ENCODE results near the gene MAP3K5.
A peak's percentile ranks its signal among the peaks of the same experiment; 100 is the strongest.
"Not testable (repeated sequence)": the region's sequence is repeated elsewhere in the genome, so short reads cannot be mapped to it uniquely, and the experiment has no call there.

MAP3K5 gene

GRCh38 chr6:136792410-136793262 lies at the start of gene MAP3K5:
MAP3K5 (minus strand) TSS chr6:136792477; CDS start chr6:136792157, 320 bp downstream.
- H3K27ac Mint-ChIP-seq, result peak within 1 kb of the TSS; percentile 94
- H3K36me3 Mint-ChIP-seq (ENCODE audit: low read depth), result no peaks in the 10 kb centered on the region
- peak within 1 kb of the TSS; percentile 92 for H3K4me3 Mint-ChIP-seq
- H3K27me3 Mint-ChIP-seq, result no peaks in the 10 kb centered on the region
- H3K9me3 Mint-ChIP-seq, result no peaks in the 10 kb centered on the region
- H3K4me1 Mint-ChIP-seq (ENCODE audit: low read depth), result peaks cover 41% of the 10 kb centered on the region

GRCh38 chr6:136840276-136841001 lies 48.2 kb upstream of the MAP3K5 start:
- Mint-ChIP-seq H3K27me3 (no peaks in the 10 kb centered on the region), H3K4me3 (no peak overlapping the region), H3K4me1 (ENCODE audit: low read depth) (no peaks in the 10 kb centered on the region), H3K27ac (no peak overlapping the region), H3K36me3 (ENCODE audit: low read depth) (no peaks in the 10 kb centered on the region), H3K9me3 (no peaks in the 10 kb centered on the region)

- no peak overlapping the region for H3K27ac Mint-ChIP-seq
- H3K9me3 Mint-ChIP-seq, result peaks cover 15% of the 10 kb centered on the region
- H3K27me3 Mint-ChIP-seq, result no peaks in the 10 kb centered on the region
- H3K4me1 Mint-ChIP-seq (ENCODE audit: low read depth), result no peaks in the 10 kb centered on the region
- peaks cover 62% of the 10 kb centered on the region for H3K36me3 Mint-ChIP-seq (ENCODE audit: low read depth)
- no peak overlapping the region for H3K4me3 Mint-ChIP-seq
Observed at GRCh38 chr6:136831873-136832562, 39.7 kb upstream of the MAP3K5 start.

- peaks cover 8% of the 10 kb centered on the region for H3K9me3 Mint-ChIP-seq
- H3K4me1 Mint-ChIP-seq (ENCODE audit: low read depth), result peaks cover 18% of the 10 kb centered on the region
- no peak overlapping the region for H3K27ac Mint-ChIP-seq
- H3K27me3 Mint-ChIP-seq, result no peaks in the 10 kb centered on the region
- peaks cover 53% of the 10 kb centered on the region for H3K36me3 Mint-ChIP-seq (ENCODE audit: low read depth)
- no peak overlapping the region for H3K4me3 Mint-ChIP-seq
Observed at GRCh38 chr6:136826216-136826615, 33.9 kb upstream of the MAP3K5 start.

- Mint-ChIP-seq H3K27ac (peak overlapping the region; percentile 96), H3K9me3 (no peaks in the 10 kb centered on the region), H3K4me3 (peak overlapping the region; percentile 91), H3K36me3 (ENCODE audit: low read depth) (peaks cover 27% of the 10 kb centered on the region), H3K27me3 (no peaks in the 10 kb centered on the region), H3K4me1 (ENCODE audit: low read depth) (peaks cover 18% of the 10 kb centered on the region)
Observed at GRCh38 chr6:136823128-136823660, 30.9 kb upstream of the MAP3K5 start.

GRCh38 chr6:136822376-136823127 lies 30.3 kb upstream of the MAP3K5 start, which contains the start of gene PEX7:
PEX7 (plus strand) TSS chr6:136822592; CDS start chr6:136822666, 74 bp downstream.
- Mint-ChIP-seq H3K4me3 (peak within 1 kb of the TSS; percentile 91), H3K9me3 (no peaks in the 10 kb centered on the region), H3K36me3 (ENCODE audit: low read depth) (peaks cover 25% of the 10 kb centered on the region), H3K27ac (peak within 1 kb of the TSS; percentile 97), H3K4me1 (ENCODE audit: low read depth) (peaks cover 18% of the 10 kb centered on the region), H3K27me3 (no peaks in the 10 kb centered on the region)

- H3K27me3 Mint-ChIP-seq, result no peaks in the 10 kb centered on the region
- peak overlapping the region; percentile 97 for H3K27ac Mint-ChIP-seq
- peaks cover 20% of the 10 kb centered on the region for H3K36me3 Mint-ChIP-seq (ENCODE audit: low read depth)
- no peaks in the 10 kb centered on the region for H3K9me3 Mint-ChIP-seq
- peaks cover 18% of the 10 kb centered on the region for H3K4me1 Mint-ChIP-seq (ENCODE audit: low read depth)
- H3K4me3 Mint-ChIP-seq, result peak overlapping the region; percentile 90
Observed at GRCh38 chr6:136822046-136822375, 29.7 kb upstream of the MAP3K5 start.

GRCh38 chr6:136820561-136820960 lies 28.3 kb upstream of the MAP3K5 start:
- H3K4me1 Mint-ChIP-seq (ENCODE audit: low read depth), result peaks cover 12% of the 10 kb centered on the region
- H3K4me3 Mint-ChIP-seq, result no peak overlapping the region
- no peaks in the 10 kb centered on the region for H3K27me3 Mint-ChIP-seq
- H3K9me3 Mint-ChIP-seq, result no peaks in the 10 kb centered on the region
- no peak overlapping the region for H3K27ac Mint-ChIP-seq
- H3K36me3 Mint-ChIP-seq (ENCODE audit: low read depth), result peaks cover 8% of the 10 kb centered on the region

- Mint-ChIP-seq H3K27ac (no peak overlapping the region), H3K4me3 (no peak overlapping the region), H3K27me3 (no peaks in the 10 kb centered on the region), H3K36me3 (ENCODE audit: low read depth) (no peaks in the 10 kb centered on the region), H3K4me1 (ENCODE audit: low read depth) (no peaks in the 10 kb centered on the region), H3K9me3 (no peaks in the 10 kb centered on the region)
Observed at GRCh38 chr6:136816656-136817055, 24.4 kb upstream of the MAP3K5 start.

- H3K36me3 Mint-ChIP-seq (ENCODE audit: low read depth); H3K27me3 Mint-ChIP-seq; H3K9me3 Mint-ChIP-seq; H3K4me1 Mint-ChIP-seq (ENCODE audit: low read depth); H3K4me3 Mint-ChIP-seq; H3K27ac Mint-ChIP-seq: not testable (repeated sequence)
Observed at GRCh38 chr6:136815608-136816007, 23.3 kb upstream of the MAP3K5 start.

GRCh38 chr6:136812174-136812573 lies 19.9 kb upstream of the MAP3K5 start:
- Mint-ChIP-seq H3K4me1 (ENCODE audit: low read depth) (peaks cover 6% of the 10 kb centered on the region), H3K27me3 (no peaks in the 10 kb centered on the region), H3K4me3 (no peak overlapping the region)

GRCh38 chr6:136811272-136811671 lies 19.0 kb upstream of the MAP3K5 start:
- no peaks in the 10 kb centered on the region for H3K27me3 Mint-ChIP-seq
- H3K27ac Mint-ChIP-seq, result no peak overlapping the region
- H3K4me3 Mint-ChIP-seq, result no peak overlapping the region
- no peaks in the 10 kb centered on the region for H3K9me3 Mint-ChIP-seq
- H3K4me1 Mint-ChIP-seq (ENCODE audit: low read depth), result peaks cover 6% of the 10 kb centered on the region
- no peaks in the 10 kb centered on the region for H3K36me3 Mint-ChIP-seq (ENCODE audit: low read depth)

More at GRCh38 chr6:136812174-136812573, 19.9 kb upstream of the MAP3K5 start:
- no peaks in the 10 kb centered on the region for H3K9me3 Mint-ChIP-seq
- H3K27ac Mint-ChIP-seq, result no peak overlapping the region
- no peaks in the 10 kb centered on the region for H3K36me3 Mint-ChIP-seq (ENCODE audit: low read depth)

GRCh38 chr6:136809091-136809860 lies 17.0 kb upstream of the MAP3K5 start:
- no peaks in the 10 kb centered on the region for H3K9me3 Mint-ChIP-seq
- H3K27ac Mint-ChIP-seq, result no peak overlapping the region
- H3K4me1 Mint-ChIP-seq (ENCODE audit: low read depth), result peaks cover 6% of the 10 kb centered on the region
- H3K36me3 Mint-ChIP-seq (ENCODE audit: low read depth), result no peaks in the 10 kb centered on the region
- H3K4me3 Mint-ChIP-seq, result no peak overlapping the region
- no peaks in the 10 kb centered on the region for H3K27me3 Mint-ChIP-seq

GRCh38 chr6:136803608-136804007 lies 11.3 kb upstream of the MAP3K5 start:
- no peak overlapping the region for H3K4me3 Mint-ChIP-seq
- H3K4me1 Mint-ChIP-seq (ENCODE audit: low read depth), result no peaks in the 10 kb centered on the region
- no peaks in the 10 kb centered on the region for H3K9me3 Mint-ChIP-seq
- peaks cover 6% of the 10 kb centered on the region for H3K27me3 Mint-ChIP-seq
- no peak overlapping the region for H3K27ac Mint-ChIP-seq
- no peaks in the 10 kb centered on the region for H3K36me3 Mint-ChIP-seq (ENCODE audit: low read depth)

All from stimulated activated naive CD8-positive, alpha-beta T cell treated with anti-CD3 and anti-CD28 coated beads, Interleukin-15, Interleukin-2, amounts not matched to agents 100 ng/mL and 50 ng/mL, for 24 hours (primary cell).